HepG2 (cell line): ENCODE measurements around the gene MISFA. TPM values are rescaled to one million over a fixed set of nuclear protein-coding genes. Genes with fewer than 3 reads are reported as not detected.
A peak's percentile ranks its signal among the peaks of the same experiment; 100 is the strongest.

Source experiments
- GTF3A ChIP-seq: sonication (generic); formaldehyde crosslinking; conservative IDR thresholded peaks from 2 replicates; pipeline ENCODE4 v1.4.0; 2020; ENCODE audit warnings: mild to moderate bottlenecking, missing genetic modification reagents
- KIAA2018 ChIP-seq: sonication (generic); formaldehyde crosslinking; IDR thresholded peaks from 2 replicates; pipeline ENCODE4 v1.5.0; 2020; ENCODE audit warnings: mild to moderate bottlenecking, missing genetic modification reagents, borderline replicate concordance
- KLF6 ChIP-seq: IDR thresholded peaks from 2 replicates; pipeline ENCODE4 v1.8.0; 2016; ENCODE audit warnings: missing biosample characterization, missing genetic modification reagents
- MBNL3 ChIP-seq: fragments of 250-450 bp; sonication (Bioruptor Pico); conservative IDR thresholded peaks from 2 replicates; pipeline ENCODE4 v1.8.0; 2022; ENCODE audit warnings: mild to moderate bottlenecking, inconsistent platforms
- NFAT5 ChIP-seq: sonication (generic); formaldehyde crosslinking; IDR thresholded peaks from 2 replicates; pipeline ENCODE4 v1.4.0; 2020; ENCODE audit warnings: missing genetic modification reagents
- SCMH1 ChIP-seq: sonication (generic); formaldehyde crosslinking; IDR thresholded peaks from 2 replicates; pipeline ENCODE4 v1.9.0; 2021; ENCODE audit warnings: missing genetic modification reagents, mild to moderate bottlenecking, borderline replicate concordance
- ZBTB42 ChIP-seq: sonication (generic); formaldehyde crosslinking; IDR thresholded peaks from 2 replicates; pipeline ENCODE4 v1.5.0; 2020; ENCODE audit warnings: mild to moderate bottlenecking, missing genetic modification reagents
- ZBTB7A ChIP-seq: sonication (generic); formaldehyde crosslinking; IDR thresholded peaks from 2 replicates; pipeline ENCODE4 v1.8.0; 2022; ENCODE audit warnings: mild to moderate bottlenecking, missing genetic modification reagents
- ZEB1 ChIP-seq: IDR thresholded peaks from 2 replicates; pipeline ENCODE4 v1.6.1; 2012; ENCODE audit warnings: mild to moderate bottlenecking, low read depth, inconsistent platforms; ENCODE audit not compliant: insufficient replicate concordance
- ZNF275 ChIP-seq: sonication (generic); formaldehyde crosslinking; IDR thresholded peaks from 2 replicates; pipeline ENCODE4 v1.8.0; 2022; ENCODE audit warnings: missing genetic modification reagents, mild to moderate bottlenecking, inconsistent platforms, borderline replicate concordance
- ZNF383 ChIP-seq: sonication (generic); formaldehyde crosslinking; IDR thresholded peaks from 2 replicates; pipeline ENCODE4 v1.4.0; 2020; ENCODE audit warnings: missing genetic modification reagents, mild to moderate bottlenecking, borderline replicate concordance
- ZNF782 ChIP-seq: sonication (generic); formaldehyde crosslinking; IDR thresholded peaks from 2 replicates; pipeline ENCODE4 v1.4.0; 2020; ENCODE audit warnings: missing genetic modification reagents, mild to moderate bottlenecking, borderline replicate concordance
- ZNF788 ChIP-seq: sonication (generic); formaldehyde crosslinking; IDR thresholded peaks from 2 replicates; pipeline ENCODE4 v1.5.0; 2020; ENCODE audit warnings: mild to moderate bottlenecking, missing genetic modification reagents, borderline replicate concordance
- polyA plus RNA-seq, 8 experiments: library from polyadenylated mRNA; depleted of rRNA in 3 of 8; stranded (reverse) in 7 of 8; unstranded in 1 of 8; fragments of >200 nt; fragmentation: Illumina TruSeq in 4 of 8; extraction: Trizol in 4 of 8; gene quantifications; 2 replicates each; pipeline versions ENCODE4 v1.2.1 to v1.2.3, GENCODE V29; 2011 to 2016; ENCODE audit warnings: low read depth in 4 of 8, missing spikeins in 1 of 8, mixed read lengths in 1 of 8; ENCODE audit not compliant: insufficient read depth in 1 of 8
- total RNA-seq, 5 experiments: library from RNA; depleted of rRNA; stranded (reverse); fragments of >200 nt; fragmentation: Illumina TruSeq; extraction: Trizol; gene quantifications; 2 replicates each; pipeline ENCODE4 v1.2.3, GENCODE V29; 2016; ENCODE audit warnings: low read depth in 1 of 5

MISFA gene
- total and polyA plus RNA-seq, 2 of the 13 experiments (the other 11 are each of a cell fraction or from before 2014, with no cell fraction given), result 1.4 to 5.4 TPM

GRCh38 chr11:18588297-18589252, 11.0 kb upstream of the MISFA start, which contains the start of gene UEVLD (continued):
- peak; percentile 85; the same call in 1 of the 2 replicates for TF ChIP-seq ZNF275 (CRISPR knock-in tag)
- peak; percentile 72; the same call in 1 of the 2 replicates for TF ChIP-seq ZNF383 (CRISPR knock-in tag)
- no peak; the same call in 1 of the 2 replicates for TF ChIP-seq ZNF782 (CRISPR knock-in tag)
- TF ChIP-seq GTF3A (CRISPR knock-in tag), result no peak
- TF ChIP-seq SCMH1 (CRISPR knock-in tag), result no peak
- no peak for TF ChIP-seq ZBTB7A (CRISPR knock-in tag)
- TF ChIP-seq ZNF788 (CRISPR knock-in tag), result peak; percentile 89
- peak; percentile 58 for TF ChIP-seq ZEB1
- TF ChIP-seq MBNL3, result no peak
- TF ChIP-seq KLF6, result no peak
- TF ChIP-seq KIAA2018 (CRISPR knock-in tag), result no peak
- peak; percentile 39; the same call in 1 of the 2 replicates for TF ChIP-seq ZBTB42 (CRISPR knock-in tag)
- TF ChIP-seq NFAT5 (CRISPR knock-in tag), result peak; percentile 71; the same call in 1 of the 2 replicates
